HG03039 (cell line): ENCODE data around the gene NAA35.
"Not testable (repeated sequence)": the region's sequence is repeated elsewhere in the genome, so short reads cannot be mapped to it uniquely, and the experiment has no call there.

Source experiments
- ATAC-seq: cut with Tn5 transposase; IDR thresholded peaks from one replicate; pipeline ENCODE4 v1.9.1; 2021; ENCODE audit warnings: mild to moderate bottlenecking, moderate library complexity; ENCODE audit not compliant: unreplicated experiment

NAA35 gene

DNA sequence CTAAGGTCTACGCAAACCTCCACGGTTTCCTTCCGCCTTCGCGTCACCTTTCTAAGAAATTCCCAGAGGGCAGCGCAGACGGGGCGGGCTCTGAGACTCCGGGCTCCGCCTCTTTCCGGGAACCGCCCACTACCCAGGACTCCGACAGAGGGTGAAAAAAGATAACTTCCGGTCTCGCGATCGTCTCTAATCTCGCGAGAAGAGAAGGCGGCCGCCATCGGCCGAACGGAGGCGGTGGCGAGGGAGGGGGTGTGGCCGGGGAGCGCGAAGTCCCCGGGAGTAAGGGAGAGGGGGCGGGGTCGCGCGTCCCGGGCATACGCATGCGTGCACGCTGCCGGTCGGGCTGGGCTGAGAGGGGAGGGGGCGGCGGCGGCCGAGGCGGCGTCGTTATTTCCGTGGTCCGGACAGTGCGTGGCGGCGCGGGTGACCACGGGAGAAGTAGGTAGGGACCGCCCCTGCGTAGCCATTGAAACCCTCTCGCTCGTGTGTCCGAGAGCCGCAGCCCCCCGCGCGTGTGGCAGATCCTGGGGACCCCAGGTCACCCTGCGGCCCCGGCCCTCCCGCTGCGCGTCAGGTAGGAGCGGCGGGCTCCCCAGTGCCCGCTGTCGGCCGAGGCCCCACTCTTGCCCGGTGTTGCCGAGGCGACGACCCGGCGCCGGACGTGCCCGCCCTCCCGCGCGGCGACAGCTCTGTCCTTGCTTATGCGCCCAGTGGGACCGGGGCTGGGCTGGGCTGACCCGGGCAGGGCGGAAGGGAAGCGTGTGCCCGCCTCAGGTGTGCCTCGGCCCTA lies at the start of gene NAA35:
TSS of gene NAA35 (plus strand) at position 315 of the 790 bp plus-strand sequence. CDS start 1,014 bp downstream, outside the sequence.
- peak; percentile 77 for ATAC-seq

DNA sequence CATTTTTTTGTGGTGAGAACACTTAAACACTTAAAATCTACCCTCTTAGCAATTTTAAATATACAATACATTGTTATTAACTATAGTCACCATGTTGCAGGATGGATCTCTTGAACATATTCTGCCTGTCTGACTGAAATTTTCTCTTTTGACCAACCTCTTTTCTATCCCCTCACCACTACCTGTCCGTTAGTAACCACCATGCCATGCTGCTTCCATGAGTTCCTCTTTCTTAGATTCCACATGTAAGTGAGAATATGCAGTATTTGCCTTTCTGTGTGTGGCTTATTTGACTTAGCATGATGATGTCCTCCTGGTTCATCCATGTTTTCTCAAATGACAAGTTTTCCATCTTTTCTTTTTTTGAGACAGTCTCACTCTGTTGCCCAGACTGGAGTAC lies 48.5 kb upstream of the NAA35 start:
- ATAC-seq = no peak

DNA sequence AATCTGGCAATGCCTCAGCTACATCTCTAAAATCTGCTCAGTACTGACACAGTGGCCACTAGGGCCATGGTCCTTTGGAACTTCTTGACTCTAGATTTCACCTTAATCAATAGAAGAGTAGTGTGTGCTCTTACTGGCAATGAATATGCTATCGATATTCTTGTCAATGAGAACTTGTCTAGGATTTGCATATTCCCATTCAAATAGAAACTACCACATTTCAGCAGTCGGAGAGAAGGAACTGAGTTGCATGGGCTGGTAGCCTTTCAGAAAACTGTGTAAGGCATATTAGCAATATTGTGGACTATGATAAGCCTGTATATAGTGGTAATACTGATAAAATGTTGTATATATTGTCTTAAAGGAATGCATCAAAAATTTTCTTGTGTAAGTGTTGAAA lies 45.3 kb upstream of the NAA35 start:
- no peak for ATAC-seq

DNA sequence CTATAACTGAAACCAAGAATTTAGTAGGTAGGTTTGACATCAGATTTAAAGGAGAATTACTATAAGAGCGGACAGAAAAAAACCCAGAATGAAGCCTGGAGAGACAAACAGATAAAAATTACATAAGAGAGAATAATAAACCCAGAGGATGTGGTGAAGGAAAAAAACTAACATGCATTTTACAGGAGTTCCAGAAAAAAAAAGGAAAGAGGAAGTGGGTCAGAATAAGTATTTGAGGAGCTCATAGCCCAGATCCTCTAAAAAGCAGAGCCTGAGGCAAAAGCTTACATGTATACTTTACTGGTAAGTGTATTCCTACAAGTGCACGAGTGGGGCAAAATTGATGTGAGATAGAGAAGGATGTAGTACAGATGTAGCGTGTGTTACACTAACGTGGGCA lies 43.1 kb upstream of the NAA35 start:
- no peak for ATAC-seq

DNA sequence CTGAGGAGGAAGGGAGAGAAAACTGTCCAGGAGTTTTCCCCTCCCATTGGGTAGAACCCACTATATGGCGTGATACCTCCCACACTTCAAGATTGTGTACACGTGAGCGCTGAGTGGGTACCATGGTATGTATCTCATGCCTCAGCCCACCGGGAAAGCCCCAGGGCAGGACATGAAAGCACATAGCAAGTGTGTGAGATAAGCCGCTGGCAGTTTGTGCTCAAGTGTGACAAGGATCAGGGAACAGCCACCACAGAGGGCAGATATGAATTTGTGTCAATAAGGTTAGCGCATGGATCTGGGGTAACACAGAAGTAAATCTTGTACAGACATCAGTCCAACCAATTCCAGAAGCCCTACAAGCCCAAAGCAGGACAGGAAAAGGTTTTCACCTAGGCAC lies 42.6 kb upstream of the NAA35 start:
- no peak for ATAC-seq

DNA sequence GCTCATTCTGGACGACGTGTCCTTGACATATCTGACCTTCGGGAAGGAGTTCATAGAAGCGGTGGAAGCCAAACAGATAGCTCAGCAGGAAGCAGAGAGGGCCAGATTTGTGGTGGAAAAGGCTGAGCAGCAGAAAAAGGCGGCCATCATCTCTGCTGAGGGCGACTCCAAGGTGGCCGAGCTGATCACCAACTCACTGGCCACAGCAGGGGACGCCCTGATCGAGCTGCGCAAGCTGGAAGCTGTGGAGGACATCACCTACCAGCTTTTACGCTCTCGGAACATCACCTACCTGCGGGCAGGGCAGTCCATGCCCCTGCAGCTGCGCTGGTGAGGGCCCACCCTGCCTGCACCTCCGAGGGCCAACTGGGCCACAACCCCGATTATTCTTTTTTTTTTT lies 41.6 kb upstream of the NAA35 start:
- ATAC-seq = no peak

DNA sequence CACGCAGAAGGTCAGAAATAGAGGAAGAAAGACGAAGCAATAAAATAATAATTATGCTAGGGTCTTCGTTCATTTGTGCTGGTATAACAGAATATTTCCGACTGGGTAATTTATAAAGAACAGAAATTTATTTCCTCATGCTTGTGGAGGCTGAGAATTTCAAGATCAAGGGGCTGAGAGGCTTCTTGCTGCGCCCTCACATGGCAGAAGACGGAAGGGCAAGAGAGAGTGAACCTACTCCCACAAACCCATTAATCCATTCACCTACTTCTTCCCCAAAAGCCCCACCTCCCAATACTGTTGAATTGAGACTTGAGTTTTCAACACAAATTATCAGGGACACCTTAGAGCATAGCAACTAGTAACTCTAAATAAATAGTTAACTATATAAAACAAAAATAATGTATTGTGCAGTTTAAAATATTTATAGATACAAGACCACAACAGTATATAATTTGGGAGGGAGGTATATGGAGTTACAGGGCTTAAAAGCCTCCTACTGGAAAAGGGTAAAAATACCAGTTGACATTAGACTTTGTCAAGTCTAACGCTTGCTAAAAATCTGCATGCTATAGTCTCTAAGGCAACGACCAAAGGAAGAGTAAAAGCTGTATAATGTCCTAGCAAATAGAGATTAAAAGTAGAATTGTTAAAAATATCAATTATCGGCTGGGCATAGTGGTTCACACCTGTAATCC lies 40.3 kb upstream of the NAA35 start:
- ATAC-seq = no peak

DNA sequence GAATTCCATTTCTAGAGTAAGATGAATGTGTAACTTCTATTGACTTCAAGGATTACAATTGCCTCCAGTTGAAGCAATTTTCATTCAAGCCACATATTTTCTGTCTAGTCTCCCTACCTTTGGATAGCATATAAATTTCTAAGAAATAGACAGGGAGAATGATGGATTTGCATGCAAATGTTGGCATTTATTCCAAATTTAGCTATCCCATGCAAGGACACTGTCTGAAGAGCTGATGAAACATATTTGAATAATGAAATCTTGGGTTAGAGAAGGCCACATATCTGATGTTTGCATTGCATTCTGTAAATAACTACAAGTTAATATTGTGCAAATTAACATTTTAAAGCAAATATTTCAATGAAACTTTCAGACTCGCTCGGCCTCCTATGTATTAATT lies 36.0 kb upstream of the NAA35 start:
- ATAC-seq = no peak

DNA sequence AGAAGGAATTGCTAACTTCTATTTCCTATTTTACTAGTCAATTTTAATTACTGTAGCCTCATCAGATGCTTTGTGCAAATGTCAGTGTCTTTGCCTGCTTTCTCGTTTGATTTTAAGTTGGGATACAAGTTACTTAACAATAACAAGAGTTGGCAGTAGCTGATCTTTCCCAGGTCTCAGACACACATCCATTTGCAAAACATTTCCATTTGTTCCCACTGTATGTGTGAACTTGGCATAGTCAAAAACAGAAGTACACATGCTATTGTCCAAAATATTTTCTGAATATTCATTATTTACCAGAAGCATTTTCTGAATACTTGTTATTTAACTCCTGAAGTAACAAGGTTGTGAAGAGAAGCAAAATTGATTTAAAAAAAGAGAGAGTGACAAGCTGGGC lies 35.0 kb upstream of the NAA35 start:
- no peak for ATAC-seq

DNA sequence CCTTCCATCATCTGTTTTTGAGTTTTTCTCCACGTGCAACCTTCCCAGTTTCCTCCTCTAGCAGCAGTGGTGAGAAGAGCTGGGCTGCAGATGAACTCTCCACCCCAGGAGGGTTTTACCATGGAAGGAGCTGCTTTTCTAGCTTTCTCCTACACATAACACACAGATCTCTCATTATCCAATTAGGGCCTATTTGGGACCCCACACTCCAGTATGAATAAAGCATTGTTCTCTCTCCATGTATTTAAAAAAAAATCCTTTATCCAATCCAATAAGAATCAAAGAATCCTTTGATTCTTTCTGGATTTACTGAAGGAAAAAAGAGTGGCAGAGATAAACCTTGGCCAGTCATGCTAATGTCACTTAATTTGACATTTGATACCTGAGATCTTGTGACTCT lies 31.6 kb upstream of the NAA35 start:
- no peak for ATAC-seq

DNA sequence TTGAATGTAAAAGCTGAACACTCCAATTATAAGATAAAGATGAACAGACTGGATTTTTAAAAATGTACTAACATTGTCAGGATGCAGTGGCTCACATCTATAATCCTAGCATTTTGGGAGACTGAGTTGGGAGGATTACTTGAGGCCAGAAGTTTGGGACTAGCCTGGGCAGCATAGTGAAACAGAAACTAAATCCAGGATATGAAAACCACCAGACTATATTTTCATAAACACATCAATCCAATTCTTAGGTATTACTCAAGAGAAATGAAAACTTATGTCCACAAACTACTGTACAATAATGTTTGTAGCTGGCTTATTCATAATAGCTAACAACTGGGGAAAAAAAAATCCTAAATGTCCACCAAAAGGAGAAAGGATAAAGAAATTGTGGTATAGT lies 26.8 kb upstream of the NAA35 start:
- no peak for ATAC-seq

DNA sequence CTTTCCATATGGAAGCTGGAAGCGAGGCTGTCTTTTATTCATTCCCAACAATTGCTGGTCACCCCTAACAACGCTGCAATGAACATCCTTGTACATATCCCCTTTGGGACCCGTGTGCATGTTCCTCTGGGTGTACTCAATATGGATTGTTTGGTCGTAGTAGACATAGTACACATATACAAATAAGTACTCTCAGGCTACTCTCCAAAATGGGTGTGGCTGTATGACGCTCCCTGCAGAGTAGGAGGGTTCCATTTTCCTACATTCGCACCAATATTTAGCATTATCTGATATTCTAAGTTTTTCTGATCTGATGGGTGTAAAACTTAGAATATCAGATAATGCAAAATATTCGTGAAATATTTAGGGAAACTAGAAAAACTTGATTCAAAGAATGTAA lies 23.2 kb upstream of the NAA35 start:
- ATAC-seq = no peak

DNA sequence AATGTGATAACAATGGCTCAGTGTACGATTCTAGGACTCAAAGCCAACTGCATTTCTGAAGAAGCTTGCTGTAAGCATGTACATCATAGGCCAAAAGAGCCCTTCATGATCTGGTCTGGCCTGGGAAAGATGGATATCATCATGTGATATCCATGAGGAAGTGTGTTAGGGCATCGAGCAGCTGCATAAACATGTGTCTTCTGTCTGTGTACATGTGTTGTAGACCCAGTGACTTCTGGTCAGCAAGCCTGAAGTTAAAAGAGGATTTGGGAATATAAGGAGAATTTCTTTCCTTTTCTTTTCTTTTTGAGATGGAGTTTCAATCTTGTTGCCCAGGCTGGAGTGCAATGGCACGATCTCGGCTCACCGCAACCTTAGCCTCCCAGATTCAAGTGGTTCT lies 15.5 kb upstream of the NAA35 start:
- no peak for ATAC-seq

DNA sequence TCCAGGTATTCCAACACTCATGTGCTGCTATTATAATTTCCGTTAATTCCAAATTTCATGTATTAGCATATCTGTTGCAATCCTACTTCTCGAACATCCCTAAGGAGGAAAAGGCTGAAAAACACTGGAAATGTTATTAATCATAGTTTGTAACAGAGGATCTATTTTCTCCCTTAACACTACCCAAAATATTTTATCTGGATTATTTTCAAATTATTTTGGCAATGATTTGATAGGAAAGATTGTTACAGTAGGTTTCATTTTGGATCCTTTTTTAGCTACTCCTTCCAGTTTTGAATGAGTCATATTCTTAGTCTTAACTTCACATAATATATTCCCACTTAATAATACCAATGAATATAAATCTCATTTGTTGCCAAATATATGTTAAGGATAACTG lies 13.9 kb upstream of the NAA35 start:
- no peak for ATAC-seq

DNA sequence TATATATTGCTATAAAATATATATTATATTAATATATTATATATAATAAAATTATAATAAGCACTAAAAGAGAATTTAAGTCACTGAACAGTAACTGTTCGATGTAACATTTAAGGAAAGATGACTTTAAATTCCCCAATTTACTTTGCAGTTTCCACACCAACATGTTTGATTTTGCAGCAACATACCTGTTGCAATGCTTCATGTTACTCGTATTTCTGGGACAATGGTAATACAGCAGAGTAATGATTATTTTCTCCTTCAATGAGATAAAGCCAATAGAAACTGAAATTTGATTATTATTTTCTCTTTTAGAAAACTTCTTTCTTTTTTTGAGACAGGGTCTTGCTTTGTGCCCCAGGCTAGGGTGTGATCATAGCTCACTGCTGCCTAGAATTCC lies 9.5 kb upstream of the NAA35 start:
- no peak for ATAC-seq

DNA sequence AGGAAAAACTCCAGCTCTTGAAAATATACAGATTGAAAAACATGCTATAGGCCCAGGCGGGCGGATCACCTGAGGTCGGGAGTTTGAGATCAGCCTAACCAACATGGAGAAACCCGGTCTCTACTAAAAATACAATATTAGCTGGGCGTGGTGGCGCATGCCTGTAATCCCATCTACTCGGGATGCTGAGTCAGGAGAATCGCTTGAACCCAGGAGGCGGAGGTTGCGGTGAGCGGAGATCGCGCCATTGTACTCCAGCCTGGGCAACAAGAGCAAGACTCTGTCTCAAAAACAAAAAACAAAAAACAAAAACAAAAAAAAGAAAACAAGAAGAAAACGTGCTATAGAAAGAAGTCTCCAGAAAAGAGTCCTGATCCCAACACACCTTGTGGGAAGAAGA lies 5.0 kb upstream of the NAA35 start:
- not testable (repeated sequence) for ATAC-seq

DNA sequence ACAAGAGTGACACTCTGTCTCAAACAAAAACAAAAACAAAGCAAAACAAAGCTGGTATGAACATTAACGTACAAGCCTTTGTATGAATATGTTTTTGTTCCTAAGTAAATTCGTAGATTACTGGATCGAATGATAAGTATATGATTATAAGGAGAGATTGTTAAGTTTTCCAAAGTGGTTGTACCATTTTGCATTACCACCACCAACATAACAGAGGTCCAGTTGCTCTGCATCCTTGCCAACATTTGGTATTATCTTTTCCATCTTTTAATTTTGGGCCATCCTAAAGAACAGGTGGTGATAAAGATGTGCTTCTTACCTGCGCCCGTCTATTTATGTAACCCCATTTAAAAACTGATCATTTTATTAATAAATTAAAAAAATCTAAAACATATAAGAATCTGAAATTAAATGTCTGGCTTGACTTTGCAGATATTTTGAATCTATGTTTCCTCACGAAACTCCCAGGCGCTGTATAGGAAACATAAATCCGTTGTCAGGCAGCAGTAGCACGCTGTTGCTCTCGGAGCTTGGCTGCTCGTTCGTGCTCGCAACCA lies 593 bp upstream of the NAA35 start:
- ATAC-seq = no peak

DNA sequence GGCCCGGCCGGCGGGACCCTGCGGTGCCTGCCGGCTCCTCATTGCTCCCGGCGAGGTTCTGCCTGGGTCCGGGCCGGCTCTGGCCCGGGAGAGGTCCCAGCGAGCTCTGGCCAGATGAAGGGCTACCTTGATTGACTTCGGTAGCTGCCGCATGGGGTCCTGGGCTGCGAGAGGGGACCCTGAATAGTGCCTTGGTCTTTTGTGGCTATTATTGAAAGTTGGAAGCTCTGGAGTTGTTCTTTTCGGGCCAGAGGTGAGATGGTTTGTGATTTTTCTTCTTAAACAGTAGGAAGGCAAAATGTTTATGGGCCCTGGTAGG lies 635 bp downstream of the NAA35 start:
- no peak for ATAC-seq

DNA sequence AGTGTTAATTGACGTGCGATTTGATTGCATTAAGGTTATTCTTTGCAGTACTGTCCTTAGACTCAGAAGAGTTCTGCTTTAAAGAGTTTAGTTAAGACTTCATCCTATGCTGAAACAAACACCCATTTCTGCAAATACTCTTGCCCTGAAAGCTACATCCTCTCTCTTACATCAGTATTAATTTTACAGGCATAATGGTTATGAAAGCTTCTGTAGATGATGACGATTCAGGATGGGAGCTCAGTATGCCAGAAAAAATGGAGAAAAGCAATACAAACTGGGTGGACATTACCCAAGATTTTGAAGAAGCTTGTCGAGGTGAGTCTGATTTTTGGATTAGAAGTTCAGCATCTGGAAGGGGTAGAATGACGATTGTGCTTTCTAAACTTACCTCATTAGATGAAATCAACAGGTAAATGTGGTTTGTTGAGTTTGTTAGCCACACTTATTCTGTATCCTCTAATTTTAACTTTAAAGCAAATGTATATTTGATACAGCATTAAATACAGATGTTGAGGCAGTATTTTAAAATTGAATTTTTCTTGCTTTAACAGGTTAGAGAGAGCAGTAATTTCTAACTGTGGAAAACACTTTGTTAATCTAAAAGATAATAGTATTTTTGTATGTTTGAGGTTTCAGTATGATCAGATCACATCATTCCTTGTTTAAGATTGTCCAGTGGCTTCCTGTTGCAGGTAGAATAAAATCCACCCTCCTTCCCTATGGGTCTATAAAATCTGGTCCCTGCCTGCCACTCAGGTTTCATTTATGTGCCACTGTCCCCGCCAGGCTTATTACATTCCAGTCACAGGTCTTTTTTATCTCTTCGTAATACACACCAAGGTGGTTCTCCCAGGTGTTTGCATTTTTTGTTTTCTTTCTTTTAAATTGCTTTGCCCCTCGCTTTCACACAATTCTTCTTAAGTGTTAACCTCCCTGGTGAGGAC lies 1.3 kb downstream of the NAA35 start:
- ATAC-seq = no peak

DNA sequence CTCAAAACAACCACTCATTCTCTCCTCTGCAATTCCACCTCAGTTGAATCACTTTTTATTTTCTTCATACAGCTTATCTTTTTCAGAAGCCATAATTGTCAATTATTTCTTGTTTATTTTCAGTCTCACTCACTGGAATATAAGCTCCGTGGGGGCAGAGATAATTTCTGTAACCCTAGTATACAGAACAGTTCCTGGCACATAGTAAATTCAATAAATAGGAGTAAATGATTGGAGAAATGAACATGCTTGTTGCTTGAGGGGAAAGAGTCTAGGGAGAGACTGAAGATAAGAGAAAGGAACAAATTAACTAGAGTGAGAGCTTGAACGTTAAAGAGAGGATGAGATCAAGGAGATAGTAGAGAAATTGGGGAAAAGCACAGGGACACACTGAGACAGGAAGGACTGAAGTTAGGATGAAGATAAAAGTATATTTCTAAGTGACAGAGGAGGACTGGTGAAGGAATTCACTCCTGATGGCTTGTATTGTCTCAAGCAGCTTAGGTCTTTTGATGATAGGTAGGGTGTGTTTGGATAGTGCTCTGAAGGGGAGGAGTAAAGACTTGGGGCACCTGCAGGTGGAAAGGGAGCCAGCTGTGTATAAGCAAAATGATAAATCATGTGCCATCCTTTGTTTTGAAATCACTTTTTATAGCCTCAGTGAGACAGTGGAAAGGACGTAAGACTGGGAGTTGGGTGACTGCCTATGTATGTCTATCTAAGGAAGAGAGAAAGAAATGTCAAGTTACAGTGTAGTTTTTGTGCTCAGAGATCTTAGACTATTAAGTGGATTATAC lies 2.2 kb downstream of the NAA35 start:
- no peak for ATAC-seq
